ENCODE data around the gene TCP11. TPM values are rescaled to one million over a fixed set of nuclear protein-coding genes. Genes with fewer than 3 reads are reported as not detected.

TCP11 gene
- polyA plus RNA-seq, 4 donors: 2.2 to 3.1 (median 2.4) TPM

- no peak for DNase-seq (ENCODE audit: low read depth in 4 of 4, low spot score in 3 of 4)
These were observed 32.4 kb upstream of the TCP11 start for GRCh38 chr6:35173427-35174087.

GRCh38 chr6:35173044-35173426 is 31.9 kb upstream of the TCP11 start:
- DNase-seq (ENCODE audit: low read depth in 4 of 4, low spot score in 3 of 4): no peak

GRCh38 chr6:35170891-35171290 is 29.8 kb upstream of the TCP11 start:
- DNase-seq (ENCODE audit: low read depth in 4 of 4, low spot score in 3 of 4): no peak

GRCh38 chr6:35170166-35170565 is 29.0 kb upstream of the TCP11 start:
- no peak for DNase-seq (ENCODE audit: low read depth in 4 of 4, low spot score in 3 of 4)

GRCh38 chr6:35168461-35168861 is 27.3 kb upstream of the TCP11 start:
- DNase-seq (ENCODE audit: low read depth in 4 of 4, low spot score in 3 of 4): peak in 2 of 4 donors; percentile 64 to 69

- no peak for DNase-seq (ENCODE audit: low read depth in 4 of 4, low spot score in 3 of 4)
These were observed 26.4 kb upstream of the TCP11 start for GRCh38 chr6:35167505-35167904.

- no peak for DNase-seq (ENCODE audit: low read depth in 4 of 4, low spot score in 3 of 4)
These were observed 25.4 kb upstream of the TCP11 start for GRCh38 chr6:35166520-35166919.

GRCh38 chr6:35166116-35166515 is 25.0 kb upstream of the TCP11 start:
- no peak for DNase-seq (ENCODE audit: low read depth in 4 of 4, low spot score in 3 of 4)

- no peak for DNase-seq (ENCODE audit: low read depth in 4 of 4, low spot score in 3 of 4)
These were observed 24.5 kb upstream of the TCP11 start for GRCh38 chr6:35165630-35166071.

GRCh38 chr6:35164868-35165267 is 23.7 kb upstream of the TCP11 start:
- no peak for DNase-seq (ENCODE audit: low read depth in 4 of 4, low spot score in 3 of 4)

GRCh38 chr6:35164277-35164676 is 23.1 kb upstream of the TCP11 start:
- DNase-seq (ENCODE audit: low read depth in 4 of 4, low spot score in 3 of 4): no peak

GRCh38 chr6:35163836-35164235 is 22.7 kb upstream of the TCP11 start:
- no peak for DNase-seq (ENCODE audit: low read depth in 4 of 4, low spot score in 3 of 4)

GRCh38 chr6:35161776-35162607 is 20.9 kb upstream of the TCP11 start:
- peak in 1 of 4 donors; percentile 63 for DNase-seq (ENCODE audit: low read depth in 4 of 4, low spot score in 3 of 4)

GRCh38 chr6:35161266-35161665 is 20.1 kb upstream of the TCP11 start:
- no peak for DNase-seq (ENCODE audit: low read depth in 4 of 4, low spot score in 3 of 4)

GRCh38 chr6:35160642-35161041 is 19.5 kb upstream of the TCP11 start:
- no peak for DNase-seq (ENCODE audit: low read depth in 4 of 4, low spot score in 3 of 4)

GRCh38 chr6:35158520-35158919 is 17.4 kb upstream of the TCP11 start:
- DNase-seq (ENCODE audit: low read depth in 4 of 4, low spot score in 3 of 4): no peak

- no peak for DNase-seq (ENCODE audit: low read depth in 4 of 4, low spot score in 3 of 4)
These were observed 13.8 kb upstream of the TCP11 start for GRCh38 chr6:35154947-35155346.

GRCh38 chr6:35154262-35154661 is 13.1 kb upstream of the TCP11 start:
- no peak for DNase-seq (ENCODE audit: low read depth in 4 of 4, low spot score in 3 of 4)

- no peak for DNase-seq (ENCODE audit: low read depth in 4 of 4, low spot score in 3 of 4)
These were observed 11.0 kb upstream of the TCP11 start for GRCh38 chr6:35152067-35152707.

- DNase-seq (ENCODE audit: low read depth in 4 of 4, low spot score in 3 of 4): no peak
These were observed 10.3 kb upstream of the TCP11 start for GRCh38 chr6:35151466-35151865.

GRCh38 chr6:35149891-35150566 is 8.9 kb upstream of the TCP11 start:
- no peak for DNase-seq (ENCODE audit: low read depth in 4 of 4, low spot score in 3 of 4)

Data from right renal pelvis (tissue), 4 donors.